HCT116 (cell line): ENCODE results near the gene GALC.

Source experiments
- CTCF ChIP-seq, 3 experiments: fragments of 200-600 bp in 1 of 3; sonication (generic) in 1 of 3; IDR thresholded peaks in 2 of 3; conservative IDR thresholded peaks in 1 of 3; 2 replicates each; pipeline ENCODE4 v1.5.1; 2012 to 2017; ENCODE audit warnings: low read depth in 2 of 3, low read length in 2 of 3, antibody characterized with exemption in 1 of 3, borderline replicate concordance in 1 of 3, control low read depth in 1 of 3, mild to moderate bottlenecking in 1 of 3, mixed read lengths in 1 of 3, mixed run types in 1 of 3, moderate library complexity in 1 of 3; ENCODE audit not compliant: insufficient read depth in 1 of 3
- EGR1 ChIP-seq: IDR thresholded peaks from 2 replicates; pipeline ENCODE4 v1.6.1; 2012; ENCODE audit warnings: low read depth
- EZH2 ChIP-seq: fragments of 200-600 bp; sonication (generic); IDR thresholded peaks from 2 replicates; pipeline ENCODE4 v1.6.1; 2017; ENCODE audit warnings: antibody characterized with exemption, mixed run types
- FOSL1 ChIP-seq: IDR thresholded peaks from 2 replicates; pipeline ENCODE4 v1.6.1; 2012; ENCODE audit warnings: low read depth
- POLR2A ChIP-seq: IDR thresholded peaks from 2 replicates; pipeline ENCODE4 v1.7.0; 2011; ENCODE audit warnings: borderline replicate concordance; ENCODE audit not compliant: insufficient read depth, insufficient read length; ENCODE audit errors: extremely low read depth
- RAD21 ChIP-seq: IDR thresholded peaks from 2 replicates; pipeline ENCODE4 v1.6.1; 2012; ENCODE audit warnings: low read depth, mild to moderate bottlenecking
- REST ChIP-seq: IDR thresholded peaks from 2 replicates; pipeline ENCODE4 v1.6.1; 2012; ENCODE audit warnings: low read depth
- SIN3A ChIP-seq: IDR thresholded peaks from 2 replicates; pipeline ENCODE4 v1.6.1; 2012; ENCODE audit warnings: low read depth
- TCF7L2 ChIP-seq: IDR thresholded peaks from 2 replicates; pipeline ENCODE4 v1.7.0; 2011; ENCODE audit warnings: borderline replicate concordance, inconsistent platforms; ENCODE audit not compliant: insufficient read depth, insufficient read length; ENCODE audit errors: extremely low read depth
- YY1 ChIP-seq: IDR thresholded peaks from 2 replicates; pipeline ENCODE4 v1.6.1; 2011; ENCODE audit warnings: low read length, low read depth, moderate library complexity, mild to moderate bottlenecking; ENCODE audit not compliant: insufficient replicate concordance; ENCODE audit errors: extremely low read depth
- ZFX ChIP-seq: fragments of 450-650 bp; IDR thresholded peaks from 2 replicates; pipeline ENCODE4 v1.6.1; 2017

GRCh38 chr14:87960013-87960787, 32.8 kb downstream of the GALC start:
- no peak for TF ChIP-seq CTCF (IDR thresholded peaks at IDR 0.05 in 2 of 3, conservative IDR thresholded peaks at IDR 0.05 in 1 of 3; ENCODE audit: borderline replicate concordance in 1 of 3, insufficient read depth in 1 of 3, low read depth in 2 of 3, low read length in 2 of 3)
- TF ChIP-seq SIN3A = no peak
- TF ChIP-seq POLR2A = no peak
- no peak for TF ChIP-seq FOSL1
- no peak for TF ChIP-seq EZH2
- no peak for TF ChIP-seq RAD21
- no peak for TF ChIP-seq ZFX
- no peak for TF ChIP-seq TCF7L2
- TF ChIP-seq EGR1 = no peak
- TF ChIP-seq REST = no peak
- no peak for TF ChIP-seq YY1
